NCI-H1092 treated with DMSO at 0.1 percent for 48 hours (cell line): ENCODE data around the gene SP6.

ENCODE experiments used
- DNase-seq: peaks from one replicate; lab custom pipeline; 2025; lab: John Stamatoyannopoulos, UW

SP6 gene

GRCh38 chr17:47831934-47832327 is 19.0 kb downstream of the SP6 start:
- DNase-seq, result no peak

GRCh38 chr17:47831003-47831933 is 19.7 kb downstream of the SP6 start, which contains the start of the genes LRRC46 and MRPL10:
LRRC46 (plus strand) TSS chr17:47831670; CDS start chr17:47831990, 320 bp downstream.
MRPL10 (minus strand) TSS chr17:47831541; CDS start chr17:47831511, 30 bp downstream.
- peak; percentile 97 for DNase-seq

- DNase-seq, result no peak
These were observed 20.5 kb downstream of the SP6 start for GRCh38 chr17:47830396-47831002.

- no peak for DNase-seq
These were observed 21.1 kb downstream of the SP6 start for GRCh38 chr17:47829870-47830269.

GRCh38 chr17:47823519-47823918 is 27.4 kb downstream of the SP6 start:
- no peak for DNase-seq

GRCh38 chr17:47822785-47823184 is 28.2 kb downstream of the SP6 start:
- no peak for DNase-seq

GRCh38 chr17:47821424-47822391 is 29.3 kb downstream of the SP6 start, which contains the start of gene OSBPL7:
OSBPL7 (minus strand) TSS chr17:47821794; CDS start chr17:47820278, 1,516 bp downstream.
- peak; percentile 93 for DNase-seq

- DNase-seq, result no peak
These were observed 29.9 kb downstream of the SP6 start for GRCh38 chr17:47821031-47821423.

- DNase-seq, result no peak
These were observed 30.8 kb downstream of the SP6 start for GRCh38 chr17:47820033-47820789.

- no peak for DNase-seq
These were observed 31.5 kb downstream of the SP6 start for GRCh38 chr17:47819475-47819874.

- no peak for DNase-seq
These were observed 32.8 kb downstream of the SP6 start for GRCh38 chr17:47818002-47818695.

- DNase-seq, result no peak
These were observed 34.0 kb downstream of the SP6 start for GRCh38 chr17:47816947-47817346.

GRCh38 chr17:47816111-47816735 is 34.7 kb downstream of the SP6 start:
- no peak for DNase-seq

- no peak for DNase-seq
These were observed 35.7 kb downstream of the SP6 start for GRCh38 chr17:47815106-47815918.

- DNase-seq, result no peak
These were observed 37.4 kb downstream of the SP6 start for GRCh38 chr17:47813512-47814031.

- no peak for DNase-seq
These were observed 37.9 kb downstream of the SP6 start for GRCh38 chr17:47813077-47813476.

- no peak for DNase-seq
These were observed 38.6 kb downstream of the SP6 start for GRCh38 chr17:47812146-47812920.

GRCh38 chr17:47811709-47812108 is 39.3 kb downstream of the SP6 start:
- no peak for DNase-seq
